Measurements from ENCODE around the gene NRARP. TPM values are rescaled to one million over a fixed set of nuclear protein-coding genes. Genes with fewer than 3 reads are reported as not detected.

The NRARP gene
- total and polyA plus RNA-seq, 2 experiments from 2014 or later, result 0.32 TPM; not detected in 1

DNA sequence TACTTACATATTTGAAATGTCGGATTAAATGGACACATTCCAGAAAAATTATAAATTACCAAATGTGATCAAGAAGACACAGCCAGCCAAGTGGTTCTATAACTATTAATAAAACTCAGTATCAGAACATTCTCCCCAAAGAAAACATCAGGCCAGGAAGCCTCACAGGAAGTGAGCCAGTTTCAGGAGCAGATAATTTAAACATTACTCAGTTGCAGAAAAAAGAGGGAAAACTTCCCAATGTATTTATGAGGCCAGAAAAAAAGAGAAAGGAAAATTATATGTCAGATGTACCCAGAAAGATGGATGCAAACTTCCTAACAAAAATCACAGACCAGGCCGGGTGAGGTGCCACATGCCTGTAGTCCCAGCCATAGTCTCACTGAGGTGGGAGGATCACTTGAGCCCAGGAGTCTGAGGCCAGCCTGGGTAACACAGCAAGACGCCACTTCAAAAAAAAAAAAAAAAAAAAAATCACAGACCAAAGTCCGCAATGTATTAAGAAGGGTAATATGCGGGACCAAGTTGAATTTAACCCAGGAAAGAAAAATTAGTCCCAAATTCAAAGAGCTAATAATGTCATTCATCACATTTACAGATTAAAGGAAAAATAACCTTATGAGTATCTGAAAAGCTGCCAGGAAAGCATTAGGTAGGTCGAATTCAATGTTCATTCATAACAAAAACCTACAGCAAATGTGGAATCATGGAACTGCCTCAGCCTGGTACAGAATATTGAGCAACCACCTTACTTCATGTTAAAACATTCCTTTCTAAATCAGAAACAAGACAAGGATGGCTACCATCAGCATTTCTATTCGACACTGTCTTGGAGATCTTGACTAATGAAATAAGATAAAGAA is 37.2 kb upstream of the NRARP start:
- Histone ChIP-seq H3K9me2 (ENCODE audit: insufficient read depth) (no peaks in the 10 kb centered on the region), H3K9me3 (ENCODE audit: low read depth) (no peaks in the 10 kb centered on the region), H3F3A (ENCODE audit: insufficient read depth) (no peaks in the 10 kb centered on the region), H2AFZ (no peak overlapping the region), H3K4me3 (no peak overlapping the region), H3K27ac (no peak overlapping the region), H4K20me1 (ENCODE audit: insufficient read depth) (no peaks in the 10 kb centered on the region), H3K4me2 (ENCODE audit: unreplicated experiment) (no peak overlapping the region), H3K9ac (no peak overlapping the region), H3K4me1 (ENCODE audit: insufficient read depth) (no peaks in the 10 kb centered on the region), H3K27me3 (replicated peaks; ENCODE audit: insufficient read depth) (no peaks in the 10 kb centered on the region), H3K36me3 (ENCODE audit: low read depth) (no peaks in the 10 kb centered on the region), H3K79me2 (ENCODE audit: insufficient read depth) (no peaks in the 10 kb centered on the region)
- TF ChIP-seq EZH2phosphoT487 (IDR thresholded peaks at IDR 0.05; ENCODE audit: insufficient read depth, low read depth), result no peak
- WGBS, 2 experiments (ENCODE audit: low coverage in 1 of 2, low lambda C conversion rate in 2 of 2, missing lambda C conversion rate in 2 of 2), result 49 to 54% methylated on average over 7 of the region's 7 CpGs
- in situ Hi-C loops (cut with MboI), result no loop called here
- no peak for DNase-seq

DNA sequence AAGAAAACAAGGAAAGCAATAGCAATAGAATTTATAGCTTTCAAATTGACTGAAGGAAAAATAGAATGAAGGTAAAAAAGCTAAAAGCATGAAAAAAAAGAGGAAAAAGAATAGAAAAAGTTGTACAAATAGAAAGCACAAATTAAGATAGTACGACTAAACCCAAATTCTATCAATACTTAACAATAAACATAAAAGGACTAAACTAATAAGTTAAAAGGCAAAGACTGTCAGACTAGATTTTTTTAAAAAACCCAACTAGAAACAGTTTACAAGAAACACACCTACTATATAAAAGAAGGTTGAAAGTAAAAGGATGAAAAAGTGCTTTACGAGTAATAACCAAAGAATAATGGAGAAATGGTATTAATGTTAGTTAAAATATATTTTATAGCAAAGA is 34.7 kb upstream of the NRARP start:
- TF ChIP-seq EZH2phosphoT487 (IDR thresholded peaks at IDR 0.05; ENCODE audit: insufficient read depth, low read depth) (no peak), EZH2 (IDR thresholded peaks at IDR 0.05; ENCODE audit: insufficient read depth, poor library complexity, severe bottlenecking) (no peak)

DNA sequence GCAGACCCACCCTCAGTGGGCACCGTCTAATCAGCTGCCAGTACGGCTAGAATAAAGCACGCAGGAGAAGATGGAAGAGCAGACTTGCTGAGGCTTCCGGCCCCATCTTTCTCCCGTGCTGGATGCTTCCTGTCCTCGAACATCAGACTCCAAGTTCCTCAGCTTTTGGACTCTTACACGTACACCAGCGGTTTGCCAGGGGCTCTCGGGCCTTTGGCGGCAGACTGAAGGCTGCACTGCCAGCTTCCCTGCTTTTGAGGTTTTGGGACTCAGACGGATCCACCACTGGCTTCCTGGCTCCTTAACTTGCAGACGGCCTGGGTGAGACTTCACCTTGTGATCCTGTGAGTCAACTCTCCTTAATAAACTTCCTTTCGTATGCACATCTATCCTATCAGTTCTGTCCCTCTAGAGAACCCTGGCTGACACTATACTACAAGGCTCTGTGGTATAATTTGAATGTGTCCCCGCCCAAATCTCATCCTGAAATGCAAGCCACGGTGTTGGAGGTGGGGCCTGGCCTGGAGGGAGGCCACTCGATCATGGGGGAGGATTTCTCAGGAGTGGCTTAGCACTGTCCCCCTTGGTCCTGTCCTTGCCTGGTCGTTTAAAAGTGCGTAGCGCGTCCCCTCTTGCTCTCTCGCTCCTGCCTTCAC is 31.1 kb upstream of the NRARP start:
- peaks cover 2% of the 10 kb centered on the region; the same call in 1 of the 2 replicates for H3K9me2 ChIP-seq (ENCODE audit: insufficient read depth)
- no peak overlapping the region for H3K4me2 ChIP-seq (ENCODE audit: unreplicated experiment)
- no peak overlapping the region for H3K4me3 ChIP-seq
- H3K27ac ChIP-seq, result no peak overlapping the region
- H3F3A ChIP-seq (ENCODE audit: insufficient read depth), result peaks cover 3% of the 10 kb centered on the region
- H3K9ac ChIP-seq, result no peak overlapping the region
- H3K4me1 ChIP-seq (ENCODE audit: insufficient read depth), result no peaks in the 10 kb centered on the region
- 49 to 51% methylated on average over 21 of the region's 21 CpGs for WGBS, 2 experiments (ENCODE audit: low coverage in 1 of 2, low lambda C conversion rate in 2 of 2, missing lambda C conversion rate in 2 of 2)
- H2AFZ ChIP-seq, result no peak overlapping the region
- H3K9me3 ChIP-seq (ENCODE audit: low read depth), result no peaks in the 10 kb centered on the region
- DNase-seq, result no peak
- H3K27me3 ChIP-seq (replicated peaks; ENCODE audit: insufficient read depth), result no peaks in the 10 kb centered on the region
- TF ChIP-seq EZH2 (IDR thresholded peaks at IDR 0.05; ENCODE audit: insufficient read depth, poor library complexity, severe bottlenecking), result no peak
- TF ChIP-seq EZH2phosphoT487 (IDR thresholded peaks at IDR 0.05; ENCODE audit: insufficient read depth, low read depth), result no peak
- in situ Hi-C loops (cut with MboI), result no loop called here
- no peaks in the 10 kb centered on the region for H3K36me3 ChIP-seq (ENCODE audit: low read depth)
- H4K20me1 ChIP-seq (ENCODE audit: insufficient read depth), result no peaks in the 10 kb centered on the region
- no peaks in the 10 kb centered on the region for H3K79me2 ChIP-seq (ENCODE audit: insufficient read depth)

More for the DNA sequence above, 34.7 kb upstream of the NRARP start:
- Histone ChIP-seq H3K27me3 (replicated peaks; ENCODE audit: insufficient read depth) (no peaks in the 10 kb centered on the region), H2AFZ (no peak overlapping the region), H3K9me2 (ENCODE audit: insufficient read depth) (no peaks in the 10 kb centered on the region), H3K27ac (no peak overlapping the region), H3K79me2 (ENCODE audit: insufficient read depth) (no peaks in the 10 kb centered on the region), H3K9ac (no peak overlapping the region), H3K4me1 (ENCODE audit: insufficient read depth) (no peaks in the 10 kb centered on the region), H3K4me2 (ENCODE audit: unreplicated experiment) (no peak overlapping the region), H3K4me3 (no peak overlapping the region), H4K20me1 (ENCODE audit: insufficient read depth) (no peaks in the 10 kb centered on the region), H3K9me3 (ENCODE audit: low read depth) (no peaks in the 10 kb centered on the region), H3F3A (ENCODE audit: insufficient read depth) (no peaks in the 10 kb centered on the region), H3K36me3 (ENCODE audit: low read depth) (no peaks in the 10 kb centered on the region)
- in situ Hi-C loops (cut with MboI), result no loop called here
- WGBS, 2 experiments (ENCODE audit: low coverage in 1 of 2, low lambda C conversion rate in 2 of 2, missing lambda C conversion rate in 2 of 2), result 45 to 58% methylated on average over 2 of the region's 2 CpGs
- DNase-seq, result no peak

DNA sequence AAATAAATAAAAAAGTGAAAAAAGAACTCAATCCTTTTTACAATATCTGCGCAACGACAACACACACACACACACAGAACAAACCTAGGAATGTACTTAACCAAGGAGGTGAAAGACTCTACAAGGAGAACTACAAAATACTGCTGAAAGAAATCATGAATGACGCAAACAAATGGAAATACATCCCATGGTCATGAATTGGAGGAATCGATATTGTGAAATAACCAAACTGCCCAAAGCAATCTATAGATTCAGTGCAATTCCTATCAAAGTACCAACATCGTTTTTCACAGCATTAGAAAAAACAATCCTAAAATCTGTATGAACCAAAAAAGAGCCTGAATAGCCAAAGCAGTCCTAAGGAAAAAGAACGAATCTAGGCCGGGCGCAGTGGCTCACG is 29.9 kb upstream of the NRARP start:
- Histone ChIP-seq H3K9ac (no peak overlapping the region), H3K9me2 (ENCODE audit: insufficient read depth) (peaks cover 4% of the 10 kb centered on the region; the same call in 1 of the 2 replicates), H3K79me2 (ENCODE audit: insufficient read depth) (no peaks in the 10 kb centered on the region), H3K36me3 (ENCODE audit: low read depth) (no peaks in the 10 kb centered on the region), H2AFZ (no peak overlapping the region), H3K4me2 (ENCODE audit: unreplicated experiment) (no peak overlapping the region), H3K4me1 (ENCODE audit: insufficient read depth) (no peaks in the 10 kb centered on the region), H3K4me3 (no peak overlapping the region), H3F3A (ENCODE audit: insufficient read depth) (peaks cover 11% of the 10 kb centered on the region), H3K9me3 (ENCODE audit: low read depth) (no peaks in the 10 kb centered on the region), H3K27ac (no peak overlapping the region), H4K20me1 (ENCODE audit: insufficient read depth) (no peaks in the 10 kb centered on the region), H3K27me3 (replicated peaks; ENCODE audit: insufficient read depth) (no peaks in the 10 kb centered on the region)
- TF ChIP-seq EZH2 (IDR thresholded peaks at IDR 0.05; ENCODE audit: insufficient read depth, poor library complexity, severe bottlenecking), result no peak
- TF ChIP-seq EZH2phosphoT487 (IDR thresholded peaks at IDR 0.05; ENCODE audit: insufficient read depth, low read depth), result no peak
- in situ Hi-C loops (cut with MboI), result no loop called here
- no peak for DNase-seq
- 86 to 88% methylated on average over 9 of the region's 9 CpGs for WGBS, 2 experiments (ENCODE audit: low coverage in 1 of 2, low lambda C conversion rate in 2 of 2, missing lambda C conversion rate in 2 of 2)

Data from GM23248 (cell line).